HG03139 (cell line): ENCODE data around the gene TRIM3.

Experiments used
- ATAC-seq: cut with Tn5 transposase; IDR thresholded peaks from one replicate; pipeline ENCODE4 v1.9.1; 2021; ENCODE audit not compliant: unreplicated experiment

Gene TRIM3

GRCh38 chr11:6404342-6405051 is 69.2 kb downstream of the TRIM3 start:
- ATAC-seq = no peak

- no peak for ATAC-seq
Observed at GRCh38 chr11:6403539-6403938, 70.2 kb downstream of the TRIM3 start.

GRCh38 chr11:6402561-6402981 is 71.2 kb downstream of the TRIM3 start:
- peak; percentile 95 for ATAC-seq

- ATAC-seq = peak; percentile 32
Observed at GRCh38 chr11:6402061-6402470, 71.7 kb downstream of the TRIM3 start.

GRCh38 chr11:6401464-6401863 is 72.3 kb downstream of the TRIM3 start:
- ATAC-seq = no peak

GRCh38 chr11:6400431-6401345 is 73.1 kb downstream of the TRIM3 start:
- no peak for ATAC-seq
